GM12878 (cell line): ENCODE data around the gene NCR3LG1. TPM values are rescaled to one million over a fixed set of nuclear protein-coding genes. Genes with fewer than 3 reads are reported as not detected.

Experiments used
- ATAC-seq: fragments of 200-7000 bp; cut with Tn5 transposase; 3 replicates; pipeline ENCODE4 v1.9.1; 2020; ENCODE audit warnings: mild to moderate bottlenecking, moderate library complexity
- BruUV-seq: library from RNA; stranded (reverse); fragments of 400-500 nt; replicated peaks from 2 replicates; lab custom pipeline; 2021; lab: Mats Ljungman, UMichigan
- CTCF ChIA-PET: fragments of 300-600 bp; sonication (Branson Sonifier 250); formaldehyde crosslinking; extraction: SDS; loops from one replicate; lab custom pipeline; 2021; ENCODE audit warnings: inconsistent platforms; lab: Yijun Ruan, JAX
- POLR2A ChIA-PET: fragments of 350-600 bp; formaldehyde crosslinking; extraction: SDS; loops from one replicate; lab custom pipeline; 2021; ENCODE audit warnings: inconsistent platforms; lab: Charles Lee
- RAD21 ChIA-PET: fragments of 300-600 bp; sonication (Branson Sonifier 250); formaldehyde crosslinking; loops from one replicate; lab custom pipeline; 2023; ENCODE audit warnings: antibody characterized with exemption; ENCODE audit not compliant: unreplicated experiment; lab: Charles Lee
- SMC1A ChIA-PET: fragments of 300-600 bp; sonication (Branson Sonifier 250); formaldehyde crosslinking; loops from one replicate; lab custom pipeline; 2023; ENCODE audit not compliant: unreplicated experiment, uncharacterized antibody; lab: Charles Lee
- DNase-seq: peaks from one replicate; pipeline ENCODE4 v3.0.0-alpha.2; 2011; ENCODE audit warnings: low read depth, low spot score
- FAIRE-seq: peaks from 3 replicates; lab custom pipeline; 2011; peaks lifted over from hg19 to GRCh38; lab: Jason Lieb, UNC
- H2AFZ ChIP-seq: 2 replicates; pipeline ENCODE4 v1.6.0; 2011; ENCODE audit warnings: low read depth, low read length, control low read depth; ENCODE audit not compliant: control insufficient read depth
- H3K27ac ChIP-seq: 2 replicates; pipeline ENCODE4 v1.5.1; 2011; ENCODE audit warnings: control low read depth; ENCODE audit not compliant: control insufficient read depth, insufficient read depth
- H3K27me3 ChIP-seq, 2 experiments: replicated peaks in 1 of 2; 2 replicates each; pipeline versions ENCODE4 v1.6.0 to v1.6.1; 2011; ENCODE audit warnings: low read length in 1 of 2; ENCODE audit not compliant: control insufficient read depth in 2 of 2, insufficient read depth in 2 of 2
- H3K36me3 ChIP-seq, 2 experiments: 2 replicates each; pipeline ENCODE4 v1.5.1; 2011; ENCODE audit warnings: low read length in 1 of 2; ENCODE audit not compliant: control insufficient read depth in 2 of 2, insufficient read depth in 2 of 2
- H3K4me1 ChIP-seq: 2 replicates; pipeline ENCODE4 v1.6.1; 2011; ENCODE audit warnings: mild to moderate bottlenecking, low read length, moderate library complexity, mixed read lengths; ENCODE audit not compliant: control insufficient read depth, insufficient read depth
- H3K4me2 ChIP-seq: 2 replicates; pipeline ENCODE4 v1.6.0; 2011; ENCODE audit warnings: control low read depth; ENCODE audit not compliant: control insufficient read depth, insufficient read depth
- H3K4me3 ChIP-seq: fragments of 200-600 bp; sonication (generic); 2 replicates; pipeline ENCODE4 v1.5.1; 2016
- H3K79me2 ChIP-seq: 2 replicates; pipeline ENCODE4 v1.6.0; 2011; ENCODE audit warnings: low read length; ENCODE audit not compliant: control insufficient read depth, insufficient read depth
- H3K9ac ChIP-seq: 2 replicates; pipeline ENCODE4 v1.8.0; 2011; ENCODE audit warnings: low read length, control low read depth, mixed read lengths; ENCODE audit not compliant: control insufficient read depth, insufficient read depth
- H3K9me3 ChIP-seq: replicated peaks from 3 replicates; pipeline ENCODE4 v1.5.1; 2011; ENCODE audit warnings: mild to moderate bottlenecking, low read length; ENCODE audit not compliant: control insufficient read depth, insufficient read depth
- H4K20me1 ChIP-seq: 2 replicates; pipeline ENCODE4 v1.6.0; 2011; ENCODE audit not compliant: control insufficient read depth, insufficient read depth
- ATF3 ChIP-seq: IDR thresholded peaks from 2 replicates; pipeline ENCODE4 v1.6.1; 2011; ENCODE audit warnings: low read depth, mild to moderate bottlenecking, low read length, moderate library complexity, borderline replicate concordance; ENCODE audit errors: extremely low read depth
- CEBPZ ChIP-seq: fragments of 150-350 bp; IDR thresholded peaks from 2 replicates; pipeline ENCODE4 v1.6.1; 2016; ENCODE audit warnings: low read depth, low read length
- CHD2 ChIP-seq: IDR thresholded peaks from 2 replicates; pipeline ENCODE4 v1.6.1; 2011; ENCODE audit warnings: low read depth, low read length, improper control_type of control experiment, borderline replicate concordance
- ETV6 ChIP-seq, 2 experiments: fragments of 450-650 bp in 1 of 2; IDR thresholded peaks in 1 of 2; conservative IDR thresholded peaks in 1 of 2; 2 replicates each; pipeline ENCODE4 v1.6.1; 2014; ENCODE audit warnings: antibody characterized with exemption in 1 of 2, borderline replicate concordance in 1 of 2, low read depth in 1 of 2, mild to moderate bottlenecking in 1 of 2, moderate library complexity in 1 of 2
- EZH2 ChIP-seq: IDR thresholded peaks from 2 replicates; pipeline ENCODE4 v1.6.1; 2012; ENCODE audit warnings: low read depth, mild to moderate bottlenecking, control low read depth, inconsistent platforms, low read length, borderline replicate concordance; ENCODE audit not compliant: control insufficient read depth
- FOXM1 ChIP-seq: IDR thresholded peaks from 2 replicates; pipeline ENCODE4 v1.6.1; 2012; ENCODE audit warnings: low read depth, mild to moderate bottlenecking, inconsistent platforms, low read length, moderate library complexity
- GABPA ChIP-seq: IDR thresholded peaks from 2 replicates; pipeline ENCODE4 v1.6.1; 2014; ENCODE audit warnings: antibody characterized with exemption, low read depth, mild to moderate bottlenecking, inconsistent platforms
- MTA3 ChIP-seq: IDR thresholded peaks from 2 replicates; pipeline ENCODE4 v1.6.1; 2012; ENCODE audit warnings: low read length, inconsistent platforms, borderline replicate concordance
- MYC ChIP-seq: IDR thresholded peaks from 2 replicates; pipeline ENCODE4 v1.6.1; 2011; ENCODE audit warnings: mild to moderate bottlenecking, low read length, moderate library complexity, inconsistent platforms; ENCODE audit not compliant: insufficient read depth, insufficient replicate concordance, insufficient read length, severe bottlenecking
- RELA ChIP-seq: fragments of 450-650 bp; IDR thresholded peaks from 2 replicates; pipeline ENCODE4 v1.8.0; 2014; ENCODE audit warnings: borderline replicate concordance; ENCODE audit not compliant: partially characterized antibody
- RFX5 ChIP-seq: IDR thresholded peaks from 2 replicates; pipeline ENCODE4 v1.6.1; 2011; ENCODE audit warnings: low read depth, low read length, improper control_type of control experiment
- SRF ChIP-seq, 2 experiments: IDR thresholded peaks; 2 replicates each; pipeline ENCODE4 v1.6.1; 2011; ENCODE audit warnings: low read depth in 2 of 2, low read length in 2 of 2, mild to moderate bottlenecking in 1 of 2, moderate library complexity in 1 of 2
- TCF7 ChIP-seq: IDR thresholded peaks from 2 replicates; pipeline ENCODE4 v1.6.1; 2014; ENCODE audit warnings: antibody characterized with exemption, borderline replicate concordance
- WRNIP1 ChIP-seq: IDR thresholded peaks from 2 replicates; pipeline ENCODE4 v1.6.1; 2011; ENCODE audit warnings: low read depth, low read length, improper control_type of control experiment, borderline replicate concordance
- WGBS: methylation state at CpG from one replicate; pipeline ENCODE4 v1.1.6; 2016; ENCODE audit warnings: low lambda C conversion rate; ENCODE audit not compliant: insufficient replicate concordance, insufficient coverage; ENCODE audit errors: missing lambda C conversion rate; 5-methylcytosine and 5-hydroxymethylcytosine counted together
- in situ Hi-C: fragments of 300-500 bp; cut with MboI; formaldehyde crosslinking; loops from 9 replicates; pipeline ENCODE4 v1.14.3; 2018; ENCODE audit warnings: mixed read lengths
- intact Hi-C: fragments of 100-400 bp; cut with micrococcal nuclease; formaldehyde crosslinking; loops from one replicate; pipeline ENCODE4 v1.14.2; 2022; ENCODE audit not compliant: unreplicated experiment
- polyA plus RNA-seq, 11 experiments: library from polyadenylated mRNA; depleted of rRNA in 4 of 11; unstranded in 6 of 11; stranded (reverse) in 5 of 11; fragments of >200 nt; fragmentation: Nextera tagmentation in 4 of 11; fragmentation: Illumina TruSeq in 1 of 11; extraction: Ambion mirVana in 4 of 11; extraction: Trizol in 1 of 11; gene quantifications; 1 replicate in 1 of 11; 2 replicates in 10 of 11; pipeline versions ENCODE4 v1.2.1 to v1.2.3, GENCODE V29; 2011 to 2016; ENCODE audit warnings: inconsistent platforms in 2 of 11, missing spikeins in 2 of 11, low read depth in 1 of 11
- total RNA-seq, 4 experiments: library from RNA; depleted of rRNA in 3 of 4; stranded (reverse); fragments of >200 nt in 3 of 4; fragmentation: Illumina TruSeq in 1 of 4; extraction: Trizol in 1 of 4; gene quantifications; 2 replicates each; pipeline versions ENCODE4 v1.2.1 to v1.2.3, GENCODE V29; 2013 to 2021

The NCR3LG1 gene
- total and polyA plus RNA-seq, 10 of the 15 experiments (the other 5 are each of a cell fraction or from before 2014, with no cell fraction given) = under 0.01 to 0.18 (median 0.11) TPM; not detected in 2

GRCh38 chr11:17314904-17315426 lies 36.6 kb upstream of the NCR3LG1 start (continued):
- TF ChIP-seq CEBPZ = no peak
- no peak for TF ChIP-seq CHD2
- no peak for TF ChIP-seq MTA3
- TF ChIP-seq GABPA = no peak
- no peak for TF ChIP-seq ATF3
- no peak for TF ChIP-seq SRF (IDR thresholded peaks at IDR 0.05; ENCODE audit: low read depth in 2 of 2, low read length in 2 of 2)
- TF ChIP-seq TCF7 = no peak

GRCh38 chr11:17328871-17329494 lies 22.6 kb upstream of the NCR3LG1 start:
- intact Hi-C loops (no loop called here), in situ Hi-C loops (no loop called here)
- no peaks in the 10 kb centered on the region for H3K79me2 ChIP-seq
- FAIRE-seq (no peak), ATAC-seq (no peak), DNase-seq (no peak)
- H3K27ac ChIP-seq = no peak overlapping the region
- H3K9ac ChIP-seq = no peak overlapping the region
- BruUV-seq = no TSS peak
- ChIA-PET SMC1A (interaction anchor here (1.0 kb wide), 1 partner anchor 19 kb away, joined by 4 read pairs; no protein-coding TSS in a partner anchor), POLR2A (interaction anchor here (1.0 kb wide), 1 partner anchor 72 kb away, joined by 3 read pairs; no protein-coding TSS in a partner anchor), CTCF (interaction anchor here (1.2 kb wide), 1 partner anchor 55 kb away, joined by 4 read pairs; no protein-coding TSS in a partner anchor), RAD21 (no interaction called here)
- no peaks in the 10 kb centered on the region for H3K27me3 ChIP-seq
- H3K9me3 ChIP-seq = no peaks in the 10 kb centered on the region
- H2AFZ ChIP-seq = no peak overlapping the region
- H4K20me1 ChIP-seq = no peaks in the 10 kb centered on the region
- H3K4me3 ChIP-seq = no peak overlapping the region
- no peaks in the 10 kb centered on the region for H3K36me3 ChIP-seq
- no peak overlapping the region for H3K4me2 ChIP-seq
- 85% methylated on average over 5 of the region's 5 CpGs for WGBS
- H3K4me1 ChIP-seq = no peaks in the 10 kb centered on the region
- TF ChIP-seq WRNIP1 (no peak), MYC (no peak), RFX5 (no peak), TCF7 (no peak), ATF3 (no peak), ETV6 (conservative IDR thresholded peaks at IDR 0.05 in 1 of 2, IDR thresholded peaks at IDR 0.05 in 1 of 2; ENCODE audit: borderline replicate concordance in 1 of 2, low read depth in 1 of 2) (no peak), RELA (no peak), FOXM1 (no peak), EZH2 (no peak)
